Measurements from ENCODE around the gene SLITRK2.
A peak's percentile ranks its signal among the peaks of the same experiment; 100 is the strongest.

The SLITRK2 gene

GRCh38 chrX:145817331-145818185 lies at the start of gene SLITRK2:
Gene SLITRK2, plus strand, starts transcription at chrX:145817829. Its CDS starts 4,597 bp downstream, at chrX:145822426.
- DNase-seq, result peak in 53 of 56 donors; percentile 5 to 78 (median 58)

- no peak for DNase-seq
These were observed 44.6 kb upstream of the SLITRK2 start for GRCh38 chrX:145773006-145773405.

- DNase-seq, result no peak
These were observed 25.3 kb upstream of the SLITRK2 start for GRCh38 chrX:145792281-145792680.

- no peak for DNase-seq
These were observed 14.1 kb upstream of the SLITRK2 start for GRCh38 chrX:145803508-145803907.

- DNase-seq, result no peak
These were observed 4.5 kb upstream of the SLITRK2 start for GRCh38 chrX:145813081-145813480.

- DNase-seq, result peak in 1 of 56 donors; percentile 35
These were observed 871 bp upstream of the SLITRK2 start for GRCh38 chrX:145816601-145817315.

- DNase-seq, result peak in 9 of 56 donors; percentile 1 to 53 (median 15)
These were observed 821 bp downstream of the SLITRK2 start for GRCh38 chrX:145818186-145819113.

- peak in 14 of 56 donors; percentile 1 to 57 (median 24) for DNase-seq
These were observed 3.2 kb downstream of the SLITRK2 start for GRCh38 chrX:145820825-145821224.

- DNase-seq, result peak; percentile 1 to 90 (median 70)
These were observed 3.8 kb downstream of the SLITRK2 start for GRCh38 chrX:145821291-145821897.

GRCh38 chrX:145821898-145822571 lies 4.4 kb downstream of the SLITRK2 start:
- peak in 12 of 56 donors; percentile 1 to 31 (median 14) for DNase-seq

- DNase-seq, result peak in 2 of 56 donors; percentile 6 to 27
These were observed 5.5 kb downstream of the SLITRK2 start for GRCh38 chrX:145823132-145823531.

- DNase-seq, result peak in 16 of 56 donors; percentile 2 to 74 (median 13)
These were observed 8.3 kb downstream of the SLITRK2 start for GRCh38 chrX:145825896-145826295.

GRCh38 chrX:145826466-145826865 lies 8.8 kb downstream of the SLITRK2 start:
- DNase-seq, result no peak

- no peak for DNase-seq
These were observed 15.2 kb downstream of the SLITRK2 start for GRCh38 chrX:145832796-145833195.

GRCh38 chrX:145840531-145840930 lies 22.9 kb downstream of the SLITRK2 start:
- no peak for DNase-seq

GRCh38 chrX:145843146-145843904 lies 25.7 kb downstream of the SLITRK2 start:
- peak in 44 of 56 donors; percentile 2 to 66 (median 24) for DNase-seq

GRCh38 chrX:145844886-145845285 lies 27.3 kb downstream of the SLITRK2 start:
- DNase-seq, result peak in 9 of 56 donors; percentile 0 to 32 (median 7)

GRCh38 chrX:145848448-145848847 lies 30.8 kb downstream of the SLITRK2 start:
- peak in 5 of 56 donors; percentile 2 to 22 (median 5) for DNase-seq

- no peak for DNase-seq
These were observed 31.2 kb downstream of the SLITRK2 start for GRCh38 chrX:145848857-145849256.
